Activated T-helper 9 cell treated with anti-CD3 and anti-CD28 coated beads, Interleukin-2, amount 50 U/mL, for 16 hours (primary cell): ENCODE results near the gene OR10A7.
"Not testable (repeated sequence)": the region's sequence is repeated elsewhere in the genome, so short reads cannot be mapped to it uniquely, and the experiment has no call there.

ENCODE experiments used
- DNase-seq: peaks from one replicate; pipeline ENCODE4 v3.0.0-alpha.2; 2020; ENCODE audit warnings: low read depth

OR10A7 gene

GRCh38 chr12:55220725-55221124 lies at the start of gene OR10A7:
Gene OR10A7 (plus strand): TSS chr12:55221025. CDS start chr12:55221025, 0 bp downstream.
- no peak for DNase-seq

GRCh38 chr12:55171445-55171844 lies 49.4 kb upstream of the OR10A7 start:
- no peak for DNase-seq

- not testable (repeated sequence) for DNase-seq
Measured at GRCh38 chr12:55171846-55172245, 49.0 kb upstream of the OR10A7 start.

GRCh38 chr12:55172686-55173085 lies 48.1 kb upstream of the OR10A7 start:
- no peak for DNase-seq

- DNase-seq = no peak
Measured at GRCh38 chr12:55173456-55173855, 47.4 kb upstream of the OR10A7 start.

- DNase-seq = no peak
Measured at GRCh38 chr12:55188573-55188972, 32.3 kb upstream of the OR10A7 start.

- no peak for DNase-seq
Measured at GRCh38 chr12:55188974-55189556, 31.8 kb upstream of the OR10A7 start.

- no peak for DNase-seq
Measured at GRCh38 chr12:55194382-55194781, 26.4 kb upstream of the OR10A7 start.

- no peak for DNase-seq
Measured at GRCh38 chr12:55226523-55226922, 5.7 kb downstream of the OR10A7 start.

- no peak for DNase-seq
Measured at GRCh38 chr12:55227643-55228042, 6.8 kb downstream of the OR10A7 start.

- no peak for DNase-seq
Measured at GRCh38 chr12:55244309-55244708, 23.5 kb downstream of the OR10A7 start, which contains the start of gene OR6C74. Gene OR6C74 (plus strand): TSS chr12:55244609. CDS start chr12:55247288, 2,679 bp downstream.

GRCh38 chr12:55246159-55246558 lies 25.3 kb downstream of the OR10A7 start:
- DNase-seq = no peak

GRCh38 chr12:55250944-55251343 lies 30.1 kb downstream of the OR10A7 start:
- no peak for DNase-seq

GRCh38 chr12:55253281-55253680 lies 32.5 kb downstream of the OR10A7 start:
- DNase-seq = no peak

- DNase-seq = no peak
Measured at GRCh38 chr12:55256831-55257230, 36.0 kb downstream of the OR10A7 start.

GRCh38 chr12:55258303-55258702 lies 37.5 kb downstream of the OR10A7 start:
- DNase-seq = no peak
